Type B pancreatic cell (in vitro differentiated cells): ENCODE data around the gene DENND1C. TPM values are rescaled to one million over a fixed set of nuclear protein-coding genes. Genes with fewer than 3 reads are reported as not detected.

ENCODE experiments used
- DNase-seq: peaks from one replicate; pipeline ENCODE4 v3.0.0; 2021; ENCODE audit warnings: mixed read lengths; ENCODE audit not compliant: unreplicated experiment; ENCODE audit errors: extremely low spot score
- H3K27ac Mint-ChIP-seq: 2 replicates; pipeline ENCODE4 v1.8.0; 2021; ENCODE audit warnings: mild to moderate bottlenecking, mixed read lengths
- H3K27me3 Mint-ChIP-seq: 2 replicates; pipeline ENCODE4 v1.8.0; 2021; ENCODE audit warnings: mixed read lengths
- H3K36me3 Mint-ChIP-seq: 2 replicates; pipeline ENCODE4 v1.8.0; 2021; ENCODE audit warnings: mixed read lengths
- H3K4me1 Mint-ChIP-seq: one replicate; pipeline ENCODE4 v1.8.0; 2021; ENCODE audit warnings: mixed read lengths; ENCODE audit not compliant: unreplicated experiment
- H3K4me3 Mint-ChIP-seq: 2 replicates; pipeline ENCODE4 v1.8.0; 2021; ENCODE audit warnings: mild to moderate bottlenecking, mixed read lengths
- H3K9me3 Mint-ChIP-seq: 2 replicates; pipeline ENCODE4 v1.8.0; 2021; ENCODE audit warnings: mixed read lengths
- total RNA-seq: library from RNA; stranded (reverse); gene quantifications from 2 replicates; pipeline ENCODE4 v1.2.1, GENCODE V29; 2021; ENCODE audit warnings: low replicate concordance
- TF ChIP-seq, protein P1 (sequence below): fragments of 200-600 bp; sonication (generic); conservative IDR thresholded peaks from 2 replicates; pipeline ENCODE4 v1.5.0; 2021; ENCODE audit warnings: antibody characterized with exemption, mild to moderate bottlenecking

The DENND1C gene
- total RNA-seq, 1 donor from 2014 or later: 0.94 TPM

DNA sequence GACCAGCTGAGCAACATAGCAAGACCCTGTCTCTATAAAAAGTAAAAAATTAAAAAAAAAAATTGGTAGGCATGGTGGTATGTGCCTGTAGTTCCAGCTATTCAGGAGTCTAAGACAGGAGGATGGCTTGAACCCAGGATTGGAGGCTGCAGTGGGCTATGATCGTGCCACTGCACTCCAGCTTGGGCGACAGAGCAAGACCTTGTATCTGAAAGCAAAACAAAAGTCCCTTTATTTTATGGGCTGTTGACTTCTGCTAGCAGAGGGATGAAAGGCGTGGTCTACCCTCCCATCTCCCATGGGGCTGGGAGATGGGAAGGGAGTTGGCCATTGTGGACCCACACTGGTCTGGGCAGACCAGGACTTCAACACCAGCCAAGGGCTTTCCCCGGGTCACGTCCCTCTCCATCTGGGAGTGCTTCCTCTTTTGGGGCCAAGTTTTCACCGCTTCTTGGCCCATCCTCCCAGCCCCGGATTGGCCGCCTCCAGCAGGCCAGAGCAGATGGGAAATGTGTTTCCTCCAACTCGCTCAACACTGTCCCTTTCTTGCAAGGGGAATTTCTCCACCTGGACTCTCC is 47.0 kb upstream of the DENND1C start:
- peaks cover 5% of the 10 kb centered on the region for H3K4me1 Mint-ChIP-seq
- TF ChIP-seq, protein P1, sequence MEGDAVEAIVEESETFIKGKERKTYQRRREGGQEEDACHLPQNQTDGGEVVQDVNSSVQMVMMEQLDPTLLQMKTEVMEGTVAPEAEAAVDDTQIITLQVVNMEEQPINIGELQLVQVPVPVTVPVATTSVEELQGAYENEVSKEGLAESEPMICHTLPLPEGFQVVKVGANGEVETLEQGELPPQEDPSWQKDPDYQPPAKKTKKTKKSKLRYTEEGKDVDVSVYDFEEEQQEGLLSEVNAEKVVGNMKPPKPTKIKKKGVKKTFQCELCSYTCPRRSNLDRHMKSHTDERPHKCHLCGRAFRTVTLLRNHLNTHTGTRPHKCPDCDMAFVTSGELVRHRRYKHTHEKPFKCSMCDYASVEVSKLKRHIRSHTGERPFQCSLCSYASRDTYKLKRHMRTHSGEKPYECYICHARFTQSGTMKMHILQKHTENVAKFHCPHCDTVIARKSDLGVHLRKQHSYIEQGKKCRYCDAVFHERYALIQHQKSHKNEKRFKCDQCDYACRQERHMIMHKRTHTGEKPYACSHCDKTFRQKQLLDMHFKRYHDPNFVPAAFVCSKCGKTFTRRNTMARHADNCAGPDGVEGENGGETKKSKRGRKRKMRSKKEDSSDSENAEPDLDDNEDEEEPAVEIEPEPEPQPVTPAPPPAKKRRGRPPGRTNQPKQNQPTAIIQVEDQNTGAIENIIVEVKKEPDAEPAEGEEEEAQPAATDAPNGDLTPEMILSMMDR: no peak
- H3K27me3 Mint-ChIP-seq: peaks cover 38% of the 10 kb centered on the region
- DNase-seq: no peak
- H3K9me3 Mint-ChIP-seq: no peaks in the 10 kb centered on the region
- no peak overlapping the region for H3K27ac Mint-ChIP-seq
- no peaks in the 10 kb centered on the region for H3K36me3 Mint-ChIP-seq
- no peak overlapping the region for H3K4me3 Mint-ChIP-seq

DNA sequence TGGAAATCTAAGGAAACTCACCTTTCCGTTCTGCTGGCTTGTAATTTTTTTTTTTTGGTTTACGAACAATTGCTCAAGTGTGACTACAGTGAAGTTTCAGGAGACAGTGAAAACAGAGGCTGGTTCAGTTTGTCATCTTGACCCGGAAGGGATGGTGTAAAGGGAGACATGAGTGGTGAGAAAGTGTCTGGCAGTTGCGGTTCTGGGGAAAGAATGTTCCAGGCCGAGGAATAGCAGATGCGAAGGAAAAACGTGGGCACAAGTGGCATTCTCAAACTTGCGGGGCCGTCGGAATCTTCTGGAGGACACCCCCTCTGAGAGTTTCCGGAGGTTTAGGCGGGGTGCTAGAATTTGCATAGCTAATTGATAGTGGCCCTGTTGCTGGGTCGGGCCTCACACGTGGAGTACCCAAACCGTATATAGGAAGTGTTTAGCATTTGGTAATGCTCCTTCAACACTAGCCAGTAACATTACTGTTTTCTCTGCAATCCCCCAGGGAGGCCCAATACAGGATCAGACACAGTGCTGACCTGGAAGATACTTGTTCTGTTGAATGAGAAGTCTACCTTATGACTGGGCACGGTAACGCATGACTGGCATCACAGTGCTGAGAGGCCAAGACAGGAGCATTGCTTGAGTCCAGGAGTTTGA is 46.4 kb upstream of the DENND1C start:
- Mint-ChIP-seq H3K27ac (no peak overlapping the region), H3K36me3 (no peaks in the 10 kb centered on the region), H3K4me1 (peaks cover 5% of the 10 kb centered on the region), H3K27me3 (peaks cover 36% of the 10 kb centered on the region), H3K4me3 (no peak overlapping the region), H3K9me3 (no peaks in the 10 kb centered on the region)
- TF ChIP-seq, protein P1: no peak
- no peak for DNase-seq

DNA sequence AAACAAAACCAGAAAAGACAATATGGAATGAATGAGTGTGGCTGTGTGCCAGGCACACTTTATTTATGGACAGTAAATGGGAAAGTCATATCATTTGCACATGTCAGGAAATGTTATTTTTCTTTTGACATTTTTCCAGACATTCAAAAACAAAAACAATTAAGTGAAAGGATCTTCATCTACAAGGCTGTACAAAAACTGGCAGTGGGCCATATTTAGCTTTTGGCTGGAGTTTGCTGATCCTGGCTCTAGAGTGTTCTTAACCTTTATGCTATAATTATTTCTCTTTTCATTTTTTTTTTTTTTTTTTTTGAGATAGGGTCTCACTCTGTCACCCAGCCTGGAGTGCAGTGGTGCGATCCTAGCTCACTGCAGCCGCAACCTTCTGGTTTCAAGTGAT is 42.7 kb upstream of the DENND1C start:
- Mint-ChIP-seq H3K9me3 (no peaks in the 10 kb centered on the region), H3K4me3 (no peak overlapping the region), H3K27ac (no peak overlapping the region), H3K27me3 (peaks cover 9% of the 10 kb centered on the region), H3K36me3 (no peaks in the 10 kb centered on the region), H3K4me1 (no peaks in the 10 kb centered on the region)
- TF ChIP-seq, protein P1: no peak
- DNase-seq: no peak

DNA sequence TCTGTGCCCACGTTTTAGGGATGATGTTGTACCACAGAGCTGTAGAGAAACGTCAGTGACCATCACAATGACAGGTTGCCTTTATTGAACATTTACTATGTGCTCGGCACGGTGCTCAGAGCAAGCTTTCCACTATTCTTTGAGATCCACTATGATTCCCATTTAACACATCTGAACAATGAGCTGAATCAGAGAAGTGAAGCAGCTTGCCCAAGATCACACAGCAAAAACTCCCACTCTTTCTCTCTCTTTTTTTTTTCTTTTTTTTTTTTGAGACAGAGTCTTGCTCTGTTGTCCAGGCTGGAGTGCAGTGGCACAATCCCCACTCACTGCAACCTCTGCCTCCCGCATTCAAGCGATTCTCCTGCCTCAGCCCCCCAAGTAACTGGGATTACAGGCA is 41.1 kb upstream of the DENND1C start:
- TF ChIP-seq, protein P1: no peak
- no peaks in the 10 kb centered on the region for H3K4me1 Mint-ChIP-seq
- no peak overlapping the region for H3K27ac Mint-ChIP-seq
- H3K9me3 Mint-ChIP-seq: no peaks in the 10 kb centered on the region
- H3K4me3 Mint-ChIP-seq: no peak overlapping the region
- no peak for DNase-seq
- peaks cover 15% of the 10 kb centered on the region for H3K27me3 Mint-ChIP-seq
- no peaks in the 10 kb centered on the region for H3K36me3 Mint-ChIP-seq

DNA sequence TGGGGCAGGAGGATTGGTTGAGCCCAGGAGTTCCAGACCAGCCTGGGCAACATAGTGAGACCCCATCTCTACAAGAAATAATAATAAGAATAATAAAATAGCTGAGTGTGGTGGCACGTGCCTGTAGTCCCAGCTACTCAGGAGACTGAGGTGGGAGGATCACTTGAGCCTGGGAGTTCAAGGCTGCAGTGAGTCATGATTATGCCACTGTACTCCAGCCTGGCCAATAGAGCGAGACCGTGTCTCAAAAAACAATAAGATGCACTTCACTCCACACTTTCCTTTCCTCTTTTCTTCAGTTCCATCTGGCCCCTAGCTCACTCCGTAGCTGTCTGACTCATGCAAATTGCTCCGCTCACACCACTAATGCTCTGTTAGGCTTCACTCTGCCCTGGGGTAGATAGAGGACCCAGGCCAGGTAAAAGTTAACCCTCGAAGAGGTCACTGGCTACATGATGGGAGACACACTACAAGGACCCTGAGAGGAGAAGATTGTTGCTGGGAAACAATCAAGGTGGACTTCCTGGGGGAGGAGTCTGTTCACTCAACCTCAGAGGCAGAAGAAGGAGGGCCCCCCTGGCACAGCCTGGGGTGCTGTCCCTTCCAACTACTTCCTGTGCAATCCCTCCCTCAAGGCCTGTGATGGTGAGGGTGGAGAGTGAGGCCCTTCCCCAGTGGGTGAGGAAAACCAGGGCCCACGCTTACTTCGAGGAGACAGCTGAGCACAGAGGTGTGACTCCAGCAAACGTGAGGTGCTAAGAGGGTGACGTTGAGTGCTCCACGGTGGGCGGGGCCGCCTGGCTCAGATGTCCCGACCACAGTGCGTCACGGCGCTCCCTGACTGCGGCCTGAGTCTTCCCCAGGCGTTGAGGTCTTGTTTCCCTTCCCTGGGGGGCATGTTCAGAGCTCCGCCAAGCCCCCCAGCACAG is 40.4 kb upstream of the DENND1C start:
- Mint-ChIP-seq H3K4me1 (peaks cover 3% of the 10 kb centered on the region), H3K27me3 (peaks cover 19% of the 10 kb centered on the region), H3K27ac (no peak overlapping the region), H3K9me3 (no peaks in the 10 kb centered on the region), H3K4me3 (no peak overlapping the region), H3K36me3 (no peaks in the 10 kb centered on the region)
- TF ChIP-seq, protein P1: no peak
- DNase-seq: no peak
